GM21619 (cell line): ENCODE measurements around the gene TMEM183A.

Source experiments
- ATAC-seq: cut with Tn5 transposase; IDR thresholded peaks from one replicate; pipeline ENCODE4 v1.9.1; 2021; ENCODE audit not compliant: unreplicated experiment

TMEM183A gene

GRCh38 chr1:203045821-203046594 is 38.8 kb downstream of the TMEM183A start:
- ATAC-seq: no peak

GRCh38 chr1:203046984-203047630 is 39.9 kb downstream of the TMEM183A start:
- ATAC-seq: no peak

- ATAC-seq: no peak
Observed at GRCh38 chr1:203048086-203048485, 40.9 kb downstream of the TMEM183A start.

GRCh38 chr1:203048555-203049051 is 41.4 kb downstream of the TMEM183A start:
- no peak for ATAC-seq

GRCh38 chr1:203049077-203049476 is 41.9 kb downstream of the TMEM183A start:
- no peak for ATAC-seq

- ATAC-seq: no peak
Observed at GRCh38 chr1:203049576-203050180, 42.5 kb downstream of the TMEM183A start.

- ATAC-seq: no peak
Observed at GRCh38 chr1:203050826-203051225, 43.7 kb downstream of the TMEM183A start.

- no peak for ATAC-seq
Observed at GRCh38 chr1:203051841-203052324, 44.7 kb downstream of the TMEM183A start.

GRCh38 chr1:203052601-203053000 is 45.4 kb downstream of the TMEM183A start:
- no peak for ATAC-seq

GRCh38 chr1:203054184-203054583 is 47.0 kb downstream of the TMEM183A start:
- no peak for ATAC-seq

- no peak for ATAC-seq
Observed at GRCh38 chr1:203054642-203055041, 47.5 kb downstream of the TMEM183A start.

GRCh38 chr1:203055161-203055799 is 48.1 kb downstream of the TMEM183A start:
- ATAC-seq: no peak

GRCh38 chr1:203056012-203056411 is 48.8 kb downstream of the TMEM183A start:
- no peak for ATAC-seq

- no peak for ATAC-seq
Observed at GRCh38 chr1:203056516-203056915, 49.3 kb downstream of the TMEM183A start.

GRCh38 chr1:203057911-203058675 is 50.9 kb downstream of the TMEM183A start:
- ATAC-seq: no peak

GRCh38 chr1:203058676-203058935 is 51.4 kb downstream of the TMEM183A start:
- ATAC-seq: no peak

GRCh38 chr1:203059485-203059884 is 52.3 kb downstream of the TMEM183A start:
- no peak for ATAC-seq

GRCh38 chr1:203060115-203060514 is 52.9 kb downstream of the TMEM183A start:
- no peak for ATAC-seq

GRCh38 chr1:203063287-203063686 is 56.1 kb downstream of the TMEM183A start:
- ATAC-seq: no peak

- ATAC-seq: no peak
Observed at GRCh38 chr1:203065191-203065590, 58.0 kb downstream of the TMEM183A start.

- no peak for ATAC-seq
Observed at GRCh38 chr1:203065986-203066385, 58.8 kb downstream of the TMEM183A start.
